ENCODE results near the gene NCBP3. TPM values are rescaled to one million over a fixed set of nuclear protein-coding genes. Genes with fewer than 3 reads are reported as not detected.

The NCBP3 gene
- total RNA-seq, 1 donor from 2014 or later = 133 TPM

- TF ChIP-seq CTCF (IDR thresholded peaks at IDR 0.05; ENCODE audit: partially characterized antibody, unreplicated experiment) = no peak
- H3K27ac Mint-ChIP-seq (ENCODE audit: unreplicated experiment) = no peak within 1 kb of the TSS
Observed at GRCh38 chr17:3800362-3801271, 45.4 kb downstream of the NCBP3 start, which contains the start of gene ITGAE. Gene ITGAE, minus strand, starts transcription at chr17:3801188. Its CDS starts 44 bp downstream, at chr17:3801144.

DNA sequence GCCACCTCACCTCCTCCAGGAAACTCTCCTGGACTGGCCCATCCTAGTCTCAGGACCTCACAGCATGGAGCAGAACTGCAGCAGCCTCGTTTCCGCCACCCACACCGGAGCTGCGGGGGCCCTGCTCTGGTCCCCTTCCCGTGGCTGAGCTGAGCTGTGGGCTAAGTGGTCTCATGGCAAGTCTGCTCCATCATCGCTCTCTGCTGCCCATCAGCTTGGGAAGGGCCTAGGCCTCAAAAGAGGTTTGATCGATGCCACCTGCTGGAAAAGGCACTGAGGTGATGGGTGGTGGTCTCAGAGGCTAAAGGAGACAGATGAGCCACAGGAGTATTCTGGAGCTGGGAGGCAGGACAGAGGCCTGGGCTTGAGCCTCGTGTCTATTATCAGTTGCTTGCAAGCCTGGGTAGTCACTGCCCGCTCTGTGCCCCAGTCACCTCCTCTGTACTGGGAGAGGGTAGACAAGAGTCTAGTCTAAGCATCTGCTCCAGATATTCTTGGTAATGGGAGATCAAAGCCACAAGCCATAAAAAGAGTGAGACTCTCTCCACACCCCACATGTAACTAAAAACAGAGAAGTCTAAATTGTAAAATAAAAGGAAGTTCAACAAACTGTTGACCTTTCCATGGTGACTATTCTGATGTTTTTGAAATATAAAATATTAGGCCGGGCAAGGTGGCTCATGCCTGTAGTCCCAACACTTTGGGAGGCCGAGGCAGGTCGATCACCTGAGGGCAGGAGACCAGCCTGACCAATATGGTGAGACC is 46.7 kb downstream of the NCBP3 start:
- no peak for DNase-seq
- Mint-ChIP-seq H3K36me3 (ENCODE audit: unreplicated experiment) (no peaks in the 10 kb centered on the region), H3K9me3 (ENCODE audit: unreplicated experiment) (peaks cover 2% of the 10 kb centered on the region), H3K4me3 (ENCODE audit: unreplicated experiment) (no peak overlapping the region), H3K27me3 (ENCODE audit: unreplicated experiment) (peaks cover 11% of the 10 kb centered on the region), H3K4me1 (ENCODE audit: low read depth, unreplicated experiment) (no peaks in the 10 kb centered on the region), H3K27ac (ENCODE audit: unreplicated experiment) (no peak overlapping the region)
- no peak for TF ChIP-seq CTCF (IDR thresholded peaks at IDR 0.05; ENCODE audit: partially characterized antibody, unreplicated experiment)

More at GRCh38 chr17:3800362-3801271, 45.4 kb downstream of the NCBP3 start, which contains the start of gene ITGAE:
- peaks cover 2% of the 10 kb centered on the region for H3K9me3 Mint-ChIP-seq (ENCODE audit: unreplicated experiment)
- DNase-seq = no peak
- no peaks in the 10 kb centered on the region for H3K36me3 Mint-ChIP-seq (ENCODE audit: unreplicated experiment)
- H3K4me3 Mint-ChIP-seq (ENCODE audit: unreplicated experiment) = no peak within 1 kb of the TSS
- H3K27me3 Mint-ChIP-seq (ENCODE audit: unreplicated experiment) = peaks cover 11% of the 10 kb centered on the region
- no peaks in the 10 kb centered on the region for H3K4me1 Mint-ChIP-seq (ENCODE audit: low read depth, unreplicated experiment)

- Mint-ChIP-seq H3K27ac (ENCODE audit: unreplicated experiment) (no peak overlapping the region), H3K27me3 (ENCODE audit: unreplicated experiment) (peaks cover 11% of the 10 kb centered on the region), H3K36me3 (ENCODE audit: unreplicated experiment) (no peaks in the 10 kb centered on the region), H3K4me1 (ENCODE audit: low read depth, unreplicated experiment) (no peaks in the 10 kb centered on the region), H3K9me3 (ENCODE audit: unreplicated experiment) (peaks cover 2% of the 10 kb centered on the region), H3K4me3 (ENCODE audit: unreplicated experiment) (no peak overlapping the region)
- no peak for TF ChIP-seq CTCF (IDR thresholded peaks at IDR 0.05; ENCODE audit: partially characterized antibody, unreplicated experiment)
- DNase-seq = no peak
Observed at GRCh38 chr17:3798273-3799180, 47.5 kb downstream of the NCBP3 start.

- no peak overlapping the region for H3K4me3 Mint-ChIP-seq (ENCODE audit: unreplicated experiment)
- H3K27ac Mint-ChIP-seq (ENCODE audit: unreplicated experiment) = no peak overlapping the region
- peaks cover 9% of the 10 kb centered on the region for H3K27me3 Mint-ChIP-seq (ENCODE audit: unreplicated experiment)
- no peaks in the 10 kb centered on the region for H3K36me3 Mint-ChIP-seq (ENCODE audit: unreplicated experiment)
- no peak for TF ChIP-seq CTCF (IDR thresholded peaks at IDR 0.05; ENCODE audit: partially characterized antibody, unreplicated experiment)
- DNase-seq = no peak
- H3K9me3 Mint-ChIP-seq (ENCODE audit: unreplicated experiment) = peaks cover 2% of the 10 kb centered on the region
- H3K4me1 Mint-ChIP-seq (ENCODE audit: low read depth, unreplicated experiment) = no peaks in the 10 kb centered on the region
Observed at GRCh38 chr17:3796822-3797170, 49.2 kb downstream of the NCBP3 start.

Data from glutamatergic neuron (in vitro differentiated cells).